ENCODE measurements around the gene PSMB11. TPM values are rescaled to one million over a fixed set of nuclear protein-coding genes. Genes with fewer than 3 reads are reported as not detected.

PSMB11 gene
- total and polyA plus RNA-seq, 10 of the 15 experiments (the other 5 are each of a cell fraction or from before 2014, with no cell fraction given): not detected

DNA sequence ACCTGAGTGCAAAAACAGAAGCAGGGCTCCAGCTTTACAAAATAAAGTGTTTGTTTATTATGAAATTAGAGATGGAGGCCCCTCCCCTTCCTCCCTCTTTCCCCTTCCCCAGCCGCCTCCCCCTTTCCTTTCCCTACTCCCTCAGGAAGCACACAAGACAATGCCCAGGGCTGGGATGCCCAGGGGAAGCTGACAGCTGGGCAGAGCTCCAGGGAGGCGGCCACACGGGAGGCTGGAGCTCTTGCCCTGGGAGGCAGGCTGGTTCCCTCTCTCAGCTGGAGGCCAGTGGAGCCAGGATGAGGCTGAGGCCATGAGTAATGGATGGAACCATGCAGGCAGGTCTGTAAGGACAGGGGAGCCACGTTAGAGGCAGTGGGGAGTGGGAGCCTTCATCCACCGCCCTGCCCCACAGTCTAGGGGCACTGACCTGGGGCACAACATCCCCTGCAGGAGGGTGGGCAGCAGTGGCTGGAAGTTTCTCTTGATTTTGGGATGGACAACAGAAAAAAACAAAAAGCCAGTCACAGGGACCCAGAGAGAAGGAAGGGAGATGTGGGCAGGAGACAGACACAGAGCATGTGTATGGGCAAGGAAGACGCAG is 5.1 kb downstream of the PSMB11 start (continued):
- TF ChIP-seq, protein P1, sequence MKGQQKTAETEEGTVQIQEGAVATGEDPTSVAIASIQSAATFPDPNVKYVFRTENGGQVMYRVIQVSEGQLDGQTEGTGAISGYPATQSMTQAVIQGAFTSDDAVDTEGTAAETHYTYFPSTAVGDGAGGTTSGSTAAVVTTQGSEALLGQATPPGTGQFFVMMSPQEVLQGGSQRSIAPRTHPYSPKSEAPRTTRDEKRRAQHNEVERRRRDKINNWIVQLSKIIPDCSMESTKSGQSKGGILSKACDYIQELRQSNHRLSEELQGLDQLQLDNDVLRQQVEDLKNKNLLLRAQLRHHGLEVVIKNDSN (IDR thresholded peaks at IDR 0.05; ENCODE audit: borderline replicate concordance, extremely low read length, insufficient read depth, low read depth, low read length): no peak
- TF ChIP-seq, protein P2, sequence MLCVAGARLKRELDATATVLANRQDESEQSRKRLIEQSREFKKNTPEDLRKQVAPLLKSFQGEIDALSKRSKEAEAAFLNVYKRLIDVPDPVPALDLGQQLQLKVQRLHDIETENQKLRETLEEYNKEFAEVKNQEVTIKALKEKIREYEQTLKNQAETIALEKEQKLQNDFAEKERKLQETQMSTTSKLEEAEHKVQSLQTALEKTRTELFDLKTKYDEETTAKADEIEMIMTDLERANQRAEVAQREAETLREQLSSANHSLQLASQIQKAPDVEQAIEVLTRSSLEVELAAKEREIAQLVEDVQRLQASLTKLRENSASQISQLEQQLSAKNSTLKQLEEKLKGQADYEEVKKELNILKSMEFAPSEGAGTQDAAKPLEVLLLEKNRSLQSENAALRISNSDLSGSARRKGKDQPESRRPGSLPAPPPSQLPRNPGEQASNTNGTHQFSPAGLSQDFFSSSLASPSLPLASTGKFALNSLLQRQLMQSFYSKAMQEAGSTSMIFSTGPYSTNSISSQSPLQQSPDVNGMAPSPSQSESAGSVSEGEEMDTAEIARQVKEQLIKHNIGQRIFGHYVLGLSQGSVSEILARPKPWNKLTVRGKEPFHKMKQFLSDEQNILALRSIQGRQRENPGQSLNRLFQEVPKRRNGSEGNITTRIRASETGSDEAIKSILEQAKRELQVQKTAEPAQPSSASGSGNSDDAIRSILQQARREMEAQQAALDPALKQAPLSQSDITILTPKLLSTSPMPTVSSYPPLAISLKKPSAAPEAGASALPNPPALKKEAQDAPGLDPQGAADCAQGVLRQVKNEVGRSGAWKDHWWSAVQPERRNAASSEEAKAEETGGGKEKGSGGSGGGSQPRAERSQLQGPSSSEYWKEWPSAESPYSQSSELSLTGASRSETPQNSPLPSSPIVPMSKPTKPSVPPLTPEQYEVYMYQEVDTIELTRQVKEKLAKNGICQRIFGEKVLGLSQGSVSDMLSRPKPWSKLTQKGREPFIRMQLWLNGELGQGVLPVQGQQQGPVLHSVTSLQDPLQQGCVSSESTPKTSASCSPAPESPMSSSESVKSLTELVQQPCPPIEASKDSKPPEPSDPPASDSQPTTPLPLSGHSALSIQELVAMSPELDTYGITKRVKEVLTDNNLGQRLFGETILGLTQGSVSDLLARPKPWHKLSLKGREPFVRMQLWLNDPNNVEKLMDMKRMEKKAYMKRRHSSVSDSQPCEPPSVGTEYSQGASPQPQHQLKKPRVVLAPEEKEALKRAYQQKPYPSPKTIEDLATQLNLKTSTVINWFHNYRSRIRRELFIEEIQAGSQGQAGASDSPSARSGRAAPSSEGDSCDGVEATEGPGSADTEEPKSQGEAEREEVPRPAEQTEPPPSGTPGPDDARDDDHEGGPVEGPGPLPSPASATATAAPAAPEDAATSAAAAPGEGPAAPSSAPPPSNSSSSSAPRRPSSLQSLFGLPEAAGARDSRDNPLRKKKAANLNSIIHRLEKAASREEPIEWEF (IDR thresholded peaks at IDR 0.05; ENCODE audit: insufficient replicate concordance, low read depth, low read length): no peak
- TF ChIP-seq RFX5 (IDR thresholded peaks at IDR 0.05; ENCODE audit: low read depth, low read length): no peak
- TF ChIP-seq BHLHE40 (IDR thresholded peaks at IDR 0.05; ENCODE audit: borderline replicate concordance in 1 of 2, low read depth in 2 of 2, low read length in 1 of 2): no peak
- TF ChIP-seq ZNF274 (IDR thresholded peaks at IDR 0.05; ENCODE audit: insufficient read depth, insufficient read length): no peak
- no peak for TF ChIP-seq PML (IDR thresholded peaks at IDR 0.05; ENCODE audit: low read length)
- no peak for TF ChIP-seq CHD4 (IDR thresholded peaks at IDR 0.05)
- no peak for TF ChIP-seq EP300 (IDR thresholded peaks at IDR 0.05; ENCODE audit: borderline replicate concordance in 1 of 2, control insufficient read depth in 1 of 2, low read depth in 2 of 2, low read length in 2 of 2)
- TF ChIP-seq, protein P3, sequence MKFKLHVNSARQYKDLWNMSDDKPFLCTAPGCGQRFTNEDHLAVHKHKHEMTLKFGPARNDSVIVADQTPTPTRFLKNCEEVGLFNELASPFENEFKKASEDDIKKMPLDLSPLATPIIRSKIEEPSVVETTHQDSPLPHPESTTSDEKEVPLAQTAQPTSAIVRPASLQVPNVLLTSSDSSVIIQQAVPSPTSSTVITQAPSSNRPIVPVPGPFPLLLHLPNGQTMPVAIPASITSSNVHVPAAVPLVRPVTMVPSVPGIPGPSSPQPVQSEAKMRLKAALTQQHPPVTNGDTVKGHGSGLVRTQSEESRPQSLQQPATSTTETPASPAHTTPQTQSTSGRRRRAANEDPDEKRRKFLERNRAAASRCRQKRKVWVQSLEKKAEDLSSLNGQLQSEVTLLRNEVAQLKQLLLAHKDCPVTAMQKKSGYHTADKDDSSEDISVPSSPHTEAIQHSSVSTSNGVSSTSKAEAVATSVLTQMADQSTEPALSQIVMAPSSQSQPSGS (IDR thresholded peaks at IDR 0.05; ENCODE audit: low read length): no peak
- TF ChIP-seq RB1 (IDR thresholded peaks at IDR 0.05; ENCODE audit: borderline replicate concordance): no peak
- no peak for TF ChIP-seq EZH2 (IDR thresholded peaks at IDR 0.05; ENCODE audit: borderline replicate concordance, control insufficient read depth, low read depth, low read length)
